Measurements from ENCODE around the gene SUCLG2.

The SUCLG2 gene

DNA sequence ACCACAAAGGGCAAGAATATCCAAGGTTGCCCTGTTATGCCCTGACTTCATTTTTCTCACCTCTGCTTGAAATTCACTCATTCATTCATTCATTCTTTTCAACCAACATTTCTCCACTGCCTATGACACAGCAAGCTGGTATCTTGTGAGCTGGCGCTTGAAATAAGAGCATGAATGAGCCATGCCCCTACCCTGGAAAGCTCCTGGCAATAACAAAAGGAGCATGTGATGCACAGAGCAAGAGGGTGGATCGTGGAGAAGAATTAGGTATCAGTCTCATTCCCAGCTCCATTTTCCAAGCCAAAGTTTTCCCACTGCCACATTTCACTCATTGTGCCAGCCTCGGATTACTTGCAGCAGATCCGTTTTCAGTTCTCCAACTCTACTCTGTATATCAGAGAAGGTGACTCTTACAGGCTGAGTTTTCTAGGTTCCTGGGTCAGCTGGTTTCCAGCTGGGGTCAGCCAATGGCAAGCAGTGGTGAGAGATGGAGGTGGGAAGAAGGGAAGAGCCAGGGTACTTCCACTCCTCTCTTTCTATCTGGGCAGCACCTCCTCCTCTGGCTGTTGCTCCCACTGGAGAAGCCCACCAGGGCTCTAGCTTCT lies 144.8 kb downstream of the SUCLG2 start:
- DNase-seq (ENCODE audit: low spot score), result no peak

DNA sequence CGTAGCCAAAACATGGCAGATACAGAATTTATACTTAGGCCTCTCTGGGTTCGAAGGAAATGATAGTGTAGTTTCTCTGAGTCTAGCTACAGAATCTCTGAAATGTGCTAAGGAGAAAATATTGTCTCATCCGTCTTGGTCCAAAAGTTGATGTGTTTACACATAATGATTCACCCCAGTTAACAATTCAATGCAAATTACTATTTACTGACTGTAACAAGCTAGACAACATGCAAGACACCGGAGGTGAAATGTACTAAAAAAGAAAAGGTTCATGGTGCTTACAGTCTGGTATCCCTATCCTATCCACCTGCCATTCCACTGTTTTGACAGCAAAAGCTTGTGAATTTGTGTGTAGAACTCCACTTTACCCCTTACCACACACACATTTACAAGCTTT lies 146.8 kb downstream of the SUCLG2 start:
- DNase-seq (ENCODE audit: low spot score), result no peak

DNA sequence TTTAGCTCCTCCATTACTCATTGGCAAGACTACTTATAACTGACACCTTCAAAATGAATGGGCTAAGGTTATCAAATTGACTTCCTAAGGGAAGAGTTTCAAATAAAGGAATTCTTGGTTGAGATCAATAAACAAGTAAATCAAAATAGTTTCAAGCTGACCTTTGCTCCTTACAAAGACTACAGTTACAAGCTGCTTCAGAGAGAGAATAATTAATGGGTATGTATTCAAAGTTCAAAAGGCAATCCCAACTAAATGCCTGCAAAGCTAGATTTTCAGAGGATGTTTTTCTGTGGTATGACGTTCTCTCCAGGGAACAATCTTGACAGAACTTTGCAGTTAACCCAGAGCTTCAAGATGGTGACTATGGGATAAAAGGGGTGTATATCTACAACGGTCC lies 153.7 kb downstream of the SUCLG2 start:
- DNase-seq (ENCODE audit: low spot score), result no peak

DNA sequence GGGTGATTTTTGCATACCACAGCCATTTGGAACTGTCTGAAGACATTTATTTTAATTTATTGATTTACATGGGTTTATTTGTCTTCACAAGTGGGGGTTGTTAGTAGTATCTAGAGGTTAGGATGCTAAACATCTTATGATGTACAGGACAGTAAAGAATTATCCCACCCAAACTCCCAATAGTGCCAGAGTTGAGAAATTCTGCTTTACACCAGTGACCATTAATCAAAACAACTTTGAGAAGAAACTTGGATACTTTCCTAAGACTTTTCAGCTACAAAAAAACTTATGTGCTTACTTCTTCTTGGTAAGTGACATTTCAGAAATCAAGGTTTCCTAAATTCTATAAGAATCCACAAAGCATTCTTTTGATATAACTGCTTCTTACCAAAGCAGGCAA lies 156.7 kb downstream of the SUCLG2 start:
- DNase-seq (ENCODE audit: low spot score), result no peak

DNA sequence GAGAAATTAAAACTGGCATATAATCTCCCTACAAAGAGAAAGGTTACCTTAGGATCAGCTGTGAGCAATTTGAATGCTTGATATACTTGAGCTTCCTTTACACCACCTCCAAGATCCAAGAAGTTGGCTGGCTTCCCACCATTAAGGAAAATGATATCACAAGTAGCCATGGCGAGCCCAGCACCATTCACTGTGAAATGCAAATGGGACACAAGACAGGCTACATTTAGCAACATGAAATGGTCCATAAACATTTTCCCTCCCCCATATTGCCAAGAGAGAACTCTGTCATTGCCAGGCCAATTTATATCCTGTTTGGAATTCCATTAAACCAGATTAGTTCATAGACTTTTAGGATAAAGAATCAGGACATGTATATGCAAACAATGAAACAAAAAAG lies 158.7 kb downstream of the SUCLG2 start:
- no peak for DNase-seq (ENCODE audit: low spot score)

DNA sequence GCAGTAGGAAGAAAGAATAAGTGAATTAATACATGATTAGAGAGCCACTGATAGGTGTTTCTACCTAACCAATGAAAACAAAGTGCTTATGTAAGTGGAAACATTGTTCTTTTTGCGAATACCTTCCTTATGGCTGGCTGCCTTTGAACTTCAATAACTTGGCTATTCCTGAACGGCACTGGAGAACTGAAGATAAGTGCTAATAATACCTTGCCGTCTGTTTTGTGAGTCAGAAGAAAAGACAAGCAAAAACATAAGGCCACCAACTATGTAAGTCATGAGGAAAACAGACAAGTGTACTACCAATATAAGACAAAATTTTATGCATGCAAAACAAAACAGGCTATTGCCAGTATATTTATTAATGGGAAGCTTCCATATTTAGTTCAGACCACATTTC lies 160.6 kb downstream of the SUCLG2 start:
- DNase-seq (ENCODE audit: low spot score), result no peak

DNA sequence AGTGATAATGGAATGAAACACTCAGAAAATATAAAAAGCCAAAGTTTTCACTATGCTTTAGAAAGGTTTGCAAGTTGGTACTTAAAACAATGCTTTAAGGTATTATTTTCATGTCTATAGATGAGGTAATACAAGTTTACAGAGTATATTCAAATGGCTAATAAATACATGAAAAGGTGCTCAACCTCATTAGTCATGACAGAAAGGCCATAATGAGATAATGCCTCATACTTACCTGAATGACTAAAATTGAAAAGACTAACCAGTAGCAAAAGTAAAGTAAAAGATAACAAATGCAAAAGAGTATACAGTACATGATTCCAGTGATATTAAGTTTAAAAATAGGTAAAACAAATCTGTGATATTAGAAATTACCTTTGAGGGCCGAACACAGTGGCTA lies 163.8 kb downstream of the SUCLG2 start:
- no peak for DNase-seq (ENCODE audit: low spot score)

DNA sequence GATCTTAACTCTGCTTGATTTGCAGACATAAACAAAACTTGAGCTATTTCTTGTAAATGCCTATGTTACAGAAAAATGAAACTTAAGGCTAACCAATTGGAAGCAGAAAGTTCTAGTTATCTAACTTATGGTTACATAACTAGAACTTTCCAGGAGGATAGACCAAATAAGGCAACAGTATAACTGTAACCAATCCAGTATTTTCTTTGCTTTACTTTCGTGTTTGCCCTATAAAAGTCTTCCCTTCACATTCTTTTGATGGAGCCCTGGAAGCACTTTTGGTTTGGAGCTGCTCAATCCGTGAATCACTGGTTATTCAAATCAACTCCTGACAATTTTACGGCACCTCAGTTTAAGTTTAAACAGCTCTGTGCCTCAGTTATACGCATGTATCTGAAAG lies 164.6 kb downstream of the SUCLG2 start:
- no peak for DNase-seq (ENCODE audit: low spot score)

DNA sequence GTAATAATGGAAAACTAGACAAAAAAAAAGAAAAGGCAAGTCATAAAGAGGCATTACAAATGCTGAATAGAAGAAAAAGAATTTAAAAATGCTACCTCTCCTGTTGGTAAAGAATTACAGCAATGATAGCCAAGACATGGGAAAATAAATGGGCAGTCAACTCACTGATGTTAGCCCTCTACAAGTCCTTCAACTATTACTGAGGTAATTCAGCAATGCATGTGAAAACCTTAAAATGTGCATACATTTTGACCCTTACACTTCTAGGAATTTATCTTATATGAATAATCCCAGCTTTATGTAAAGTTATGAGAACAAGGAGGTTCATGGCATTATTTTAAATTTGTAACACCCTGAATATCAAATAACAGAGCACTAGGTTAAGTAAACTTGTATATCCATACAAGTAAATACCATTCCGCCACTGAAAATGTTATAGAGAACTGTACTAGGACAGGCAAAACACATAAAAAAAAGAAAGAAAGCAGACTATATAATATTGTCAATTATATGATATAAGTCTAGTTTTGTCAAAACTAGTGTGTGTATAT lies 166.8 kb downstream of the SUCLG2 start:
- no peak for DNase-seq (ENCODE audit: low spot score)

DNA sequence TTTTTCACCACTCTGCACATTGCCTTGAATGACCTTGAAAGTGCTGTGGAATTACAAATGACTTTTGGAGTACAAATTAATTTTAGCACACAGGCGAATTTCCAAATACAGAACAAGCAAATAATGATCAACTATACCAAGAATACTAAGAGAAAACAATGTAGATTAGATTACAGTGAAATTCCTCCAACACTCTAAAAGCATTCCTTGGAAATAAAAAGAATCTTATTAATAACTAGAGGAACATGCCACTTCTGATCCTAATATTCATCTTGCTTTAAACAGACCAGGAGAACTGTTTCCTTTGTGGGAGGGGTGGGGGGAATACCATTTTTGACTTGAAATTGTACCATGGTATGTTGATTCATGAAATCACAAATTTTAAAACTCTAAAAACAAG lies 167.5 kb downstream of the SUCLG2 start:
- DNase-seq (ENCODE audit: low spot score), result no peak

DNA sequence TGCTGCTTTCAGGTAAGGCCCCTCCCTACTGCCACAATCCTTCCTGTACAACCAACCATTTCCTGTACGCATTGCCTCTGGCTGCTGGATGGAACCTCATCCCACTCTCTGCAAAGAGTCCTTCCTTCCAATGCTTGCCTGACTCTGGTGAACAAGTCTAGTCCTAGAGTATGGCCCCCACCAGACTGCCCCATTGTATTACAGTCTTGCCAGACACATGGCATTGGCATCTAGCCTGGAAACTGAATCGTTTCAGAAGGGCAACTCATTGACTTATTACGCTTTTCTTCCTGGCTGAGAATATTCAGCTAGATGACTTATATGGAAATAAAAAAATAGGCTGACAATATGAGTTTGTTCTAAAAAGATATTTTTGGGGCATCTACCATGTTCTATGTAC lies 170.3 kb downstream of the SUCLG2 start:
- no peak for DNase-seq (ENCODE audit: low spot score)

DNA sequence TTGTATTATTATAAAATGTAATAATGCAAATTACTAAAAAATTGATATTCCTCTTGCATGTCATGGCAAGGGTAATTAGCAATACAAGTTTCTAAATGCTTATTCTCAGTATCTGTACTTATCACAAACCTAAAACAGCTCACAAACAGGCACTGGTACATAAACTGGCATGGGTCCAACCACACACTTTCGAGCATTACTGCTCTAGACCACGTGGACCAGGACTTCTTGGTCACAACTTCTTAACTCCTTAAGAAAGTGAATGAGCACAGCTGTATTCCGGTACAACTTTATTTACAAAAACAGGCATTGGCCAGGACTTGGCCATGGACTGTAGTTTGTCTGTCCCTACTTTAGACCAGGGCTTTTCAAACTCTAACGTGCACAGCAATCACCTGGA lies 173.3 kb downstream of the SUCLG2 start:
- DNase-seq (ENCODE audit: low spot score), result no peak

DNA sequence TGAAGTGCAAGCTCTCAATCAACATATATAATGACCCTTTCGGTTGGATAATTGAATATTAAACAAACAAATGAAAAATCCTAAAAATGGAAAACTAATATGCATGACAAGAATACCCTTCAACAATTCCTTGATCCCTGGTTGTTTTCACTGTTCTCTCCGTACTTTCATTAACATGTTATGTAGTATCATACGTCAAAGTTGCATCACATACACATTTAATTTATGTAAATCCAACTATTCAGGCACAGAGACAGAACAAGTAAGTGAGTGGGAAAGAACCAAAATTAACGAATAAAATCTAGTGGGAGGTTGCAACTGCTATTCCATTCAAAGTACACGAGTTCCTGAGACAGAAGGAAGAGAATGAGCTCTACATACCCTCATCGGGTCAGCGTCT lies 176.0 kb downstream of the SUCLG2 start:
- no peak for DNase-seq (ENCODE audit: low spot score)

DNA sequence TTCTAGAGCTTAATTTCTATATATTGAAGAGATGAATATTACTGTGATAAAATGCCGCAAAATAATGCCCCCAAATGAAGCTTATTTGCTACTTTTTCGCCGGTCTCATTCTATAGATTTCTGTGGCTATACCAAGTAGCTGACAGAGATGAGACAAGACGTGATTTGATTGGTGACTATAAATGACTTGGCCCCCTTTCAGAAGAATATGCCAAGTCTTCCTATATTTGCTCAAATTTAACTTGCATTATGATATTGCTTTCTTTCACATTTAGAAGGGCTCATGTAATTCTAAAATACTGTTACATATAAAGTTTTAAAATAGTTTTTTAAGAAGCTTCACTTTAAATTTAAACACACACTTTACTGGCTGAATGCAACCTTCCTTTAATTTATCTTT lies 180.1 kb downstream of the SUCLG2 start:
- DNase-seq (ENCODE audit: low spot score), result no peak

DNA sequence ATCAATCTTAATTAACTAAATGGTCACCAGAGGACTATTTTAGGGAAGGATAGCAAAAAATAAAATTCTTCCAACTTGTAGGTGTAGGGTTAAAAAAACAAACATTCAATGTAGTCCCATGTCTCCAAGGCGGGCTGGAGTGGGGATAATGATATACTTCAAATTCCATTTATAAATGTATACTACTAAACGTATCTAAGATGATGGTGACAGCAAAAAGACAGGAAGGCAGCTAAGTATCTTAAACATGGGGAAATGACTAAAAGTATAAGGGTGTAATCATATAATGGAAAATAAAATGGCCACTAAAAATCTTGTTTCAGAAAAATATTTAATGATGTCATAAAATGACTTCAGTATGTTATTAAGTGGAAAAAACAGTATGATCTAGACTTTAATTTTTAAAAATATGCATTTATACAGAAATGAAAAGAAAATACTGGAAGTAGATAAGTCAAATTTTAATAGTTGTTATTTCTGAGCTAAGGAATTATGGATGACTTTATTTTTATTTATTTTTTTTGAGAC lies 181.7 kb downstream of the SUCLG2 start:
- DNase-seq (ENCODE audit: low spot score), result no peak

DNA sequence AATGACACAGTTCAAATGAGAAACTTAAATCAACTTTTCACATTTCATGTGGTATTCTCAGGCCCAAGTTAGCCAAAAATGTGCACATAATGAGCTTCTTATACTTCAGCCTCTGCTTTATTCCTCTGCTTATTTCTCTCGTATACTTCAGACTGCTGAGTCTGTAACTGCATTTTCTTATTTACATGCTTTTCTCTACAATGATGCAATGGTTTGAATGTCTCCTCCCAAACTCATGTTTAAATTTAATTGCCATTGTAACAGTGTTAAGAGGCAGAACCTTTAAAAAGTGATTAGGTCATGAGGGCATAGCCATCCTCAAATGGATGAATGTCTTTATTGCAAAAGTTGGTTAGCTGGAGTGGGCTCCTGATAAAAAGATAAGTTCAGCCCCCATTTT lies 184.2 kb downstream of the SUCLG2 start:
- no peak for DNase-seq (ENCODE audit: low spot score)

DNA sequence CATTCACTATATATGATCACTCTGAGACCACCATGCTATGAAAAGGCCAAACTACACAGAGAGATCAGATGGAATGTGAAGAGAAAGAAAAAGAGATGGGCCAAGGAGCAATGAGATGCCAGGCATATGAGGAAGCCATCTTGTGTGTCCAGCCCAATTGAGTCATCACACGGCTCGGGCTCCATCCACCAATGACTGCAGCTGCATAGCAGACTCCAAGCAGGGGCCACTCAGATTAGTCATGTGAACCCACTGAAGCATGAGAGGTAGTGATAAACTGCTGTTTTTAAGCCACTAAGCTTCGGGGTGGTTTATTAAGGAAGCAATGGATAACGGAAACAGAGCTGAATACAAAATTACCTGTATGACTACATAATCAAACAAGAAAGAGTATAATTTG lies 185.9 kb downstream of the SUCLG2 start:
- no peak for DNase-seq (ENCODE audit: low spot score)

DNA sequence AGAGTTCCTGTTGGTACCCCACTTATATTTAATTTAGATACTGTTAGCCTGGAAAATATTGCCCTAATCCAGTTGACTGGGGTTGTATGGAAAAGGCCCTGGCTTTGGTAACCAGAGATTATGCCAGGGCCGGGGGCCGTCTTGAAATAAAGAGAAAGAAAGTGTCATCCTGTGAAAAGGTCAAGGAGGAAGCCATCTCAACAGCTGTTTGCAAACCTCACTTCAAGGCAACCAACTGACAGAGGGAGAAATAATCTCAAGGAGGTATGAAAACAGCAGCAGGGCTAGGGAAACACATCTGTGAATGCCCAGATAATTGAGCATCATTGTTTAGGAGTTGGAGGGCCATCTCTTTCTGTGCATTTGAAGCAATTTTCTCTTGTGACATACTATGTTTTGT lies 190.8 kb downstream of the SUCLG2 start:
- DNase-seq (ENCODE audit: low spot score), result no peak

DNA sequence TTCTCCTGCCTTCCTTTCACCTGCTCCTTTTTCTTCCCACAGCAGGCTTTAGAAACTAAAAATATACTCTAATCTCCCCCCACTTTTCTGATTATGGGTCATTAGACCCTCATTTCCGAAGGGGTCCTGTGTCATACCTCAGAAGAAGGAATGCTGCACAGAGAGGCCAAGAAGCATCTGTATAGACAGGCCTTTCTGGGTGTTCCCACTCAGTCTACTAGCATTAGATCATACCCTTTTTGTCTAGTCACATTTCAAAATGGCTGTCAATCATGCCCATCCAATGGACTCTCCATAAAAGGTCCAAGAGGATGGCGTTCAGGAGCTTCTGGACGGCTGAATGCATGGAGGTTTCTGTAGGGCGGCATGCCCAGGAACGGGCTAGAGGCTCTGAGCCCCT lies 192.2 kb downstream of the SUCLG2 start:
- peak; percentile 5 for DNase-seq (ENCODE audit: low spot score)

DNA sequence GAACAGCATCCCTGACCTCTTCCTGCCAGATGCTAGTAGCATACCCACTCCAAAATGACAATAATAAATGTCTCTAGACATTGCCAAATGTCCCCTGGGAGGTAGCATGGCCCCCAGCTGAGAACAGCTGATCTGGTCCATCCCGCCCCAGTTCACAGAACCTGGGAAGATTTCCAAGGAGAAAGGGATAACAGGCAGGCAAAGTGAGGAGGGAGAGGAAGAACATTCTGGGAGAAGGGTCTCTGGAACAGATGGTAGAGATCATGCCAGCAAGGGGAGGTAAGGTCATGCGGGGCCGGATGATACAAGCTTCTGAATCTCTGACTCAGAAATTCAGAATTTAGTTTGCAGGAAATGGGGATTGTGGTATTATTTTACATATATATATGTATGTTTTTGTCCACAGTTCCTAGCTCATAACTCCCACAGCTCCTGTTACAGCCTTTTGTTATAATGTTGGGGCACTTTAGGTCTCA lies 192.7 kb downstream of the SUCLG2 start:
- peak; percentile 55 for DNase-seq (ENCODE audit: low spot score)

DNA sequence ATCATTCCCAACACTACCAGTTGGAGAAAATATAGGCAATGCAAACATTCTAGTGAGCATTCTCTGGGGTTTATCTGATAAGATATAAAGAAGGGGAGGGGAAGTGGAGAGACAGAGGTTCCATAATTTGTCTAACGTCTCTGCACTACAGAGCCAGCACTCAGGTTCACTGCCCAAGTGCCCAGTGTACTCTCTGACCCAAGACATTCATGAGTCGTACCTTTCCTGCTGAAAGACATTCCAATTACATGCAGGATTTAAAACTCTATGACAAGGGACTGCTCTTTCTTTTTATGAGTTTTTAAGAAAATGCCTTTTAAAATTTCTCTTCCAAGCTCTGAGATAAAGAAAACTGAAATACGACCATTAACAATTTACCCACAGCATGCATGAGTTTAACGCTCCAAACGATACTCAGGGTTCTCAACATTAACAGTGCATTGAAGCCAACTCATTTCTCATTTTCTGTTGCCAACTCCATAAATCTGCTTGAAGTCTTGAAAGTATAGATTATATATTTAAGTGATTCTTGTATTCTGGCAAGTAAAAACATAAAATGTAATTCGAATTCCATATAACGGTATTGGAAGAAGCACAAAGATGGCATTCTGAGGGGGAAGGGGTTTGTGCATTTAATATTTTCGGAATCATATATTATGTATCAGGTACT lies 193.4 kb downstream of the SUCLG2 start:
- peak; percentile 17 for DNase-seq (ENCODE audit: low spot score)

DNA sequence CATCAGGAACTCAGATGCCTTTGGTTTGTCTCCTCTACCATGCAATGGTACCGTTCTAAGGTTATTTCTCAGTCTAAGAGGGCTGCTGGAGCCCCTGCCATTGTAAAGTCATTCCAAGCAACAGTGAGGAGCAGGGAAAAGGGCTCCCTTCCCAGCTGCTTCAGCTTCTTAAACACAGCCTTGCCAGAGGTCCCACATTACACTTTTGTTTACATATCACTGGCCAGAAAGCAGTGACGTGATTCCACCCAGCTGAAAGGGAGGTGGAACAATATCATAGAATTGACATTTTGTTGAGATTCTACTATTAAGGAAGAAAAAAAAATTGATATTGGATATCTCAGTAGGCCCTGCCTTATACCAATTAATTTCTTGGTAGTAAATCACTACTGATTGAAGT lies 194.6 kb downstream of the SUCLG2 start:
- DNase-seq (ENCODE audit: low spot score), result no peak

DNA sequence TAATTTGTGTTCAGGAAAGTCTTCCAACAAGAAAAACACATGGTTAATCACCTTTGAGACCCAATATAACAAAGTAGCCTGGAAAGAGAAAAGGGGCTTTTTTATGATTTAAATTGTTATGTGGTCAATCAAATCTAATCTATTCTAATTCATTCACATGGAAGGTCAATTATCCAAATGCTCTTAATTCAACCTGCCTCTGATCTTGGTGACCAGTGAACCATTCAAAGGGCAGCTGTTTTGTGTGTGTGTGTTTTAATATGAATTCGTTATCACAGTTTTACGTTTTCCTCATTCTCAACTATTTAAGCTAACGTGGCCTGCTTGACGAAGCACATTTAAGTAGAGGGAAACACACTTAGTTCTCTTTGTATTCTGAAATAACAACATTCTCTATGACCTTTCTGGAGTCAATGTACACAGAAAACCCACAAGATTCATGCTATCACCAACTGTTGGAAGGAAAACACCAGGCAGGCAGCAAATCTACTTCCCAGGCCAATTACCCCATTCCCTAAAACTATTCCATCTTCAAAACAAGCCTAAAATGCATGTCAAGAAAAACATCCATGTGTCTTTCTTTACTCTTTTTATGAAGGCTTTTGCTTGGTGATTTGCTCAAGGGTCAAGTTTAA lies 195.4 kb downstream of the SUCLG2 start:
- DNase-seq (ENCODE audit: low spot score), result no peak

Data from kidney capillary endothelial cell (primary cell).